GM18873 (cell line): Measurements from ENCODE around the gene ZGLP1.

Experiments
- ATAC-seq: cut with Tn5 transposase; IDR thresholded peaks from one replicate; pipeline ENCODE4 v1.9.1; 2021; ENCODE audit warnings: mild to moderate bottlenecking, moderate library complexity, moderate number of reproducible peaks; ENCODE audit not compliant: unreplicated experiment, low FRiP score

Gene ZGLP1

GRCh38 chr19:10295847-10296591, 13.6 kb downstream of the ZGLP1 start:
- no peak for ATAC-seq

GRCh38 chr19:10295305-10295846, 14.2 kb downstream of the ZGLP1 start:
- no peak for ATAC-seq

- ATAC-seq: no peak
Measured at GRCh38 chr19:10294368-10294697, 15.3 kb downstream of the ZGLP1 start.

GRCh38 chr19:10293637-10294367, 15.8 kb downstream of the ZGLP1 start:
- no peak for ATAC-seq

GRCh38 chr19:10292789-10293636, 16.6 kb downstream of the ZGLP1 start:
- ATAC-seq: no peak

GRCh38 chr19:10292206-10292788, 17.3 kb downstream of the ZGLP1 start:
- no peak for ATAC-seq

GRCh38 chr19:10291554-10292205, 17.9 kb downstream of the ZGLP1 start:
- ATAC-seq: no peak

GRCh38 chr19:10290876-10291553, 18.6 kb downstream of the ZGLP1 start:
- no peak for ATAC-seq

GRCh38 chr19:10290357-10290875, 19.2 kb downstream of the ZGLP1 start:
- ATAC-seq: no peak

- no peak for ATAC-seq
Measured at GRCh38 chr19:10289836-10290356, 19.7 kb downstream of the ZGLP1 start, which contains the start of gene ICAM5. Gene ICAM5 (plus strand): TSS chr19:10289952. CDS start chr19:10290044, 92 bp downstream.

DNA sequence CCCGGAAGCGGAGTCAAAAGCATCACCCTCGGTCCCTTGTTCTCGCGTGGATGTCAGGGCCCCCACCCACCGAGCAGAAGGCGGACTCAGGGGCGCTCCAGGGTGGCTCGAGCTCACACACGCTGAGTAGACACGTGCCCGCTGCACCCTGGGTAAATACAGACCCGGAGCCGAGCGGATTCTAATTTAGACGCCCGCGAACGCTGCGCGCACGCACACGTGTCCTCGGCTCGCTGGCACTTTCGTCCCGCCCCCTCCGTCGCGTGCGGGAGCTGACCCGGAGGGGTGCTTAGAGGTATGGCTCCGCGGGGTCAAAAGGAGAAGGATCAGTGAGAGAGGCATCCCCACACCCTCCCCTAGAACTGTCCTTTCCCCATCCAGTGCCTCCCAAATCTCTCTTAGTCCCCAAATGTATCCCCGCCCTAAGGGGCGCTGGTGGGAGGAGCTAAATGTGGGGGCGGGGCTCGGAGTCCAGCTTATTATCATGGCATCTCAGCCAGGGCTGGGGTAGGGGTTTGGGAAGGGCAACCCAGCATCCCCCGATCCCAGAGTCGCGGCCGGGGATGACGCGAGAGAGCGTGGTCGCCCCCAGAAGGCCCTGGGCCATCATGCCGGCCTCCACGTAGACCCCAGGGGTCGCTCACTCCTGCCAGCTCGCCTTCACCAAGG, 20.3 kb downstream of the ZGLP1 start:
- ATAC-seq: no peak

DNA sequence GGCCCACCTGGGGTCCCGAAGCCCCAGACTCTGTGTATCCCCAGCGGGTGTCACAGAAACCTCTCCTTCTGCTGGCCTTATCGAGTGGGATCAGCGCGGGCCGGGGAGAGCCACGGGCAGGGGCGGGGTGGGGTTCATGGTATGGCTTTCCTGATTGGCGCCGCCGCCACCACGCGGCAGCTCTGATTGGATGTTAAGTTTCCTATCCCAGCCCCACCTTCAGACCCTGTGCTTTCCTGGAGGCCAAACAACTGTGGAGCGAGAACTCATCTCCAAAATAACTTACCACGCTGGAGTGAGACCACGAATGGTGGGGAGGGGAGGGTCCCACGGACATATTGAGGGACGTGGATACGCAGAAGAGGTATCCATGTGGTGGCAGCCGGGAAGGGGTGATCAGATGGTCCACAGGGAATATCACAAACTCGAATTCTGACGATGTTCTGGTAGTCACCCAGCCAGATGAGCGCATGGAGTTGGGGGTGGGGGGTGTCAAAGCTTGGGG, 20.9 kb downstream of the ZGLP1 start:
- ATAC-seq: no peak

DNA sequence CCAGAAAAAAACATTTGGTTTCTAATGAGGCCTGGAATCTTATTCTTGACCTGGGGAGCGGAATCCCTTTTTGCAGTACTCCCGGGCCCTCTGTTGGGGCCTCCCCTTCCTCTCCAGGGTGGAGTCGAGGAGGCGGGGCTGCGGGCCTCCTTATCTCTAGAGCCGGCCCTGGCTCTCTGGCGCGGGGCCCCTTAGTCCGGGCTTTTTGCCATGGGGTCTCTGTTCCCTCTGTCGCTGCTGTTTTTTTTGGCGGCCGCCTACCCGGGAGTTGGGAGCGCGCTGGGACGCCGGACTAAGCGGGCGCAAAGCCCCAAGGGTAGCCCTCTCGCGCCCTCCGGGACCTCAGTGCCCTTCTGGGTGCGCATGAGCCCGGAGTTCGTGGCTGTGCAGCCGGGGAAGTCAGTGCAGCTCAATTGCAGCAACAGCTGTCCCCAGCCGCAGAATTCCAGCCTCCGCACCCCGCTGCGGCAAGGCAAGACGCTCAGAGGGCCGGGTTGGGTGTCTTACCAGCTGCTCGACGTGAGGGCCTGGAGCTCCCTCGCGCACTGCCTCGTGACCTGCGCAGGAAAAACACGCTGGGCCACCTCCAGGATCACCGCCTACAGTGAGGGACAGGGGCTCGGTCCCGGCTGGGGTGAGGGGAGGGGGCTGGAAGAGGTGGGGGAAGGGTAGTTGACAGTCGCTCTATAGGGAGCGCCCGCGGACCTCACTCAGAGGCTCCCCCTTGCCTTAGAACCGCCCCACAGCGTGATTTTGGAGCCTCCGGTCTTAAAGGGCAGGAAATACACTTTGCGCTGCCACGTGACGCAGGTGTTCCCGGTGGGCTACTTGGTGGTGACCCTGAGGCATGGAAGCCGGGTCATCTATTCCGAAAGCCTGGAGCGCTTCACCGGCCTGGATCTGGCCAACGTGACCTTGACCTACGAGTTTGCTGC, 22.5 kb downstream of the ZGLP1 start, which contains the start of gene ICAM4:
TSS of gene ICAM4 (plus strand) at position 153 of the 935 bp plus-strand sequence. CDS start at position 211, 58 bp downstream.
- ATAC-seq: no peak

- no peak for ATAC-seq
Measured at GRCh38 chr19:10285393-10285792, 24.2 kb downstream of the ZGLP1 start.

DNA sequence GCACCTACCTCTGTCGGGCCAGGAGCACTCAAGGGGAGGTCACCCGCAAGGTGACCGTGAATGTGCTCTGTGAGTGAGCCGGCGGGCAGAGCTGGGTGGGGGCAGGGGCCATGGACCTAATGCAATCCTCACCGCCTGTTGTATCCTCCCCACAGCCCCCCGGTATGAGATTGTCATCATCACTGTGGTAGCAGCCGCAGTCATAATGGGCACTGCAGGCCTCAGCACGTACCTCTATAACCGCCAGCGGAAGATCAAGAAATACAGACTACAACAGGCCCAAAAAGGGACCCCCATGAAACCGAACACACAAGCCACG, 24.7 kb downstream of the ZGLP1 start:
- no peak for ATAC-seq

DNA sequence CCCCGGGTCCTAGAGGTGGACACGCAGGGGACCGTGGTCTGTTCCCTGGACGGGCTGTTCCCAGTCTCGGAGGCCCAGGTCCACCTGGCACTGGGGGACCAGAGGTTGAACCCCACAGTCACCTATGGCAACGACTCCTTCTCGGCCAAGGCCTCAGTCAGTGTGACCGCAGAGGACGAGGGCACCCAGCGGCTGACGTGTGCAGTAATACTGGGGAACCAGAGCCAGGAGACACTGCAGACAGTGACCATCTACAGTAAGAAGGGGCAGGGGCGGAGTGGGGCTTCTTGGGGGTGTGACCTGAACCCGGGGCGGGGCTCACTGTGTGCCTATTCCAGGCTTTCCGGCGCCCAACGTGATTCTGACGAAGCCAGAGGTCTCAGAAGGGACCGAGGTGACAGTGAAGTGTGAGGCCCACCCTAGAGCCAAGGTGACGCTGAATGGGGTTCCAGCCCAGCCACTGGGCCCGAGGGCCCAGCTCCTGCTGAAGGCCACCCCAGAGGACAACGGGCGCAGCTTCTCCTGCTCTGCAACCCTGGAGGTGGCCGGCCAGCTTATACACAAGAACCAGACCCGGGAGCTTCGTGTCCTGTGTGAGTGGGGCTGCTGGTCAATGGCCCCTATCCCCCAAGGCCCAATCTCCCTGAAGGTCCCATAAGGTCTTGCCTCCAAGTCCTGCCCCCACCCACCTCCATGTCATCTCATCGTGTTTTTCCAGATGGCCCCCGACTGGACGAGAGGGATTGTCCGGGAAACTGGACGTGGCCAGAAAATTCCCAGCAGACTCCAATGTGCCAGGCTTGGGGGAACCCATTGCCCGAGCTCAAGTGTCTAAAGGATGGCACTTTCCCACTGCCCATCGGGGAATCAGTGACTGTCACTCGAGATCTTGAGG, 25.3 kb downstream of the ZGLP1 start:
- no peak for ATAC-seq
